Colonic mucosa (tissue), 4 donors: ENCODE data around the gene CYP27B1. TPM values are rescaled to one million over a fixed set of nuclear protein-coding genes. Genes with fewer than 3 reads are reported as not detected.
"Not testable (repeated sequence)": the region's sequence is repeated elsewhere in the genome, so short reads cannot be mapped to it uniquely, and the experiment has no call there.

ENCODE experiments used
- DNase-seq: peaks from one replicate; pipeline ENCODE4 v3.0.0-alpha.2; 2020
- H3K27ac ChIP-seq: fragments of 200-600 bp; one replicate; pipeline ENCODE4 v1.8.0; 2021
- H3K27me3 ChIP-seq: fragments of 200-600 bp; one replicate; pipeline ENCODE4 v1.8.0; 2021
- H3K36me3 ChIP-seq: fragments of 200-600 bp; one replicate; pipeline ENCODE4 v1.8.0; 2021
- H3K4me1 ChIP-seq: fragments of 200-600 bp; one replicate; pipeline ENCODE4 v1.8.0; 2021; ENCODE audit warnings: mild to moderate bottlenecking
- H3K4me3 ChIP-seq: fragments of 200-600 bp; one replicate; pipeline ENCODE4 v1.8.0; 2021
- H3K9ac ChIP-seq, 2 donors: one replicate each; pipeline ENCODE4 v1.7.0; 2013; ENCODE audit warnings: control low read depth in 2 of 2, low read depth in 2 of 2, low read length in 2 of 2
- H3K9me3 ChIP-seq: fragments of 200-600 bp; one replicate; pipeline ENCODE4 v1.8.0; 2021
- CTCF ChIP-seq: fragments of 200-600 bp; IDR thresholded peaks from one replicate; pipeline ENCODE4 v1.8.0; 2022; ENCODE audit warnings: antibody characterized with exemption, mild to moderate bottlenecking
- intact Hi-C: fragments of 100-400 bp; cut with DNase I; formaldehyde crosslinking; loops from one replicate; pipeline ENCODE4 v1.14.1; 2022
- total RNA-seq, 2 donors: library from RNA; stranded (reverse); fragmentation: NEBNext Ultra II Directional in 1 of 2; extraction: Animal tissue kit (Norgen Biotek cat#: 25700) in 1 of 2; gene quantifications; one replicate each; pipeline ENCODE4 v1.2.1, GENCODE V29; 2021
- donor health status: healthy.
- donor health status: DM: no; HTN: no; CAD: no.
- donor health status: DM: no; HTN: no; CAD: no.

CYP27B1 gene
- total RNA-seq, 2 donors from 2014 or later = 0.80 to 1.6 TPM

GRCh38 chr12:57722716-57723629, 43.9 kb downstream of the CYP27B1 start:
- Histone ChIP-seq H3K4me3 (no peak overlapping the region), H3K9ac (no peak overlapping the region), H3K4me1 (no peaks in the 10 kb centered on the region), H3K27me3 (peaks cover 6% of the 10 kb centered on the region), H3K9me3 (no peaks in the 10 kb centered on the region), H3K36me3 (peaks cover 5% of the 10 kb centered on the region), H3K27ac (no peak overlapping the region)
- intact Hi-C loops = no loop called here
- DNase-seq = no peak
- no peak for TF ChIP-seq CTCF

GRCh38 chr12:57721846-57722608, 44.9 kb downstream of the CYP27B1 start:
- H3K9ac ChIP-seq, H3K27me3 ChIP-seq, H3K4me3 ChIP-seq, H3K27ac ChIP-seq, DNase-seq, H3K4me1 ChIP-seq, H3K9me3 ChIP-seq, H3K36me3 ChIP-seq, intact Hi-C loops: not testable (repeated sequence)

GRCh38 chr12:57720606-57721595, 46.0 kb downstream of the CYP27B1 start:
- no peaks in the 10 kb centered on the region for H3K9me3 ChIP-seq
- TF ChIP-seq CTCF = no peak
- H3K4me3 ChIP-seq = no peak overlapping the region
- no peak overlapping the region for H3K9ac ChIP-seq
- DNase-seq = no peak
- no peak overlapping the region for H3K27ac ChIP-seq
- intact Hi-C loops = no loop called here
- peaks cover 5% of the 10 kb centered on the region for H3K36me3 ChIP-seq
- H3K27me3 ChIP-seq = no peaks in the 10 kb centered on the region
- no peaks in the 10 kb centered on the region for H3K4me1 ChIP-seq

GRCh38 chr12:57719777-57720605, 46.9 kb downstream of the CYP27B1 start:
- Histone ChIP-seq H3K27ac (no peak overlapping the region), H3K4me3 (no peak overlapping the region), H3K9ac (no peak overlapping the region), H3K9me3 (no peaks in the 10 kb centered on the region), H3K36me3 (peaks cover 6% of the 10 kb centered on the region), H3K4me1 (no peaks in the 10 kb centered on the region), H3K27me3 (no peaks in the 10 kb centered on the region)
- no peak for DNase-seq
- no peak for TF ChIP-seq CTCF
- intact Hi-C loops = no loop called here
